GM19372 (cell line): ENCODE measurements around the gene CREBRF.
"Not testable (repeated sequence)": the region's sequence is repeated elsewhere in the genome, so short reads cannot be mapped to it uniquely, and the experiment has no call there.

Source experiments
- ATAC-seq: cut with Tn5 transposase; IDR thresholded peaks from one replicate; pipeline ENCODE4 v1.9.1; 2021; ENCODE audit warnings: mild to moderate bottlenecking, low read depth, moderate library complexity; ENCODE audit not compliant: unreplicated experiment

The CREBRF gene, protein sequence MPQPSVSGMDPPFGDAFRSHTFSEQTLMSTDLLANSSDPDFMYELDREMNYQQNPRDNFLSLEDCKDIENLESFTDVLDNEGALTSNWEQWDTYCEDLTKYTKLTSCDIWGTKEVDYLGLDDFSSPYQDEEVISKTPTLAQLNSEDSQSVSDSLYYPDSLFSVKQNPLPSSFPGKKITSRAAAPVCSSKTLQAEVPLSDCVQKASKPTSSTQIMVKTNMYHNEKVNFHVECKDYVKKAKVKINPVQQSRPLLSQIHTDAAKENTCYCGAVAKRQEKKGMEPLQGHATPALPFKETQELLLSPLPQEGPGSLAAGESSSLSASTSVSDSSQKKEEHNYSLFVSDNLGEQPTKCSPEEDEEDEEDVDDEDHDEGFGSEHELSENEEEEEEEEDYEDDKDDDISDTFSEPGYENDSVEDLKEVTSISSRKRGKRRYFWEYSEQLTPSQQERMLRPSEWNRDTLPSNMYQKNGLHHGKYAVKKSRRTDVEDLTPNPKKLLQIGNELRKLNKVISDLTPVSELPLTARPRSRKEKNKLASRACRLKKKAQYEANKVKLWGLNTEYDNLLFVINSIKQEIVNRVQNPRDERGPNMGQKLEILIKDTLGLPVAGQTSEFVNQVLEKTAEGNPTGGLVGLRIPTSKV

DNA sequence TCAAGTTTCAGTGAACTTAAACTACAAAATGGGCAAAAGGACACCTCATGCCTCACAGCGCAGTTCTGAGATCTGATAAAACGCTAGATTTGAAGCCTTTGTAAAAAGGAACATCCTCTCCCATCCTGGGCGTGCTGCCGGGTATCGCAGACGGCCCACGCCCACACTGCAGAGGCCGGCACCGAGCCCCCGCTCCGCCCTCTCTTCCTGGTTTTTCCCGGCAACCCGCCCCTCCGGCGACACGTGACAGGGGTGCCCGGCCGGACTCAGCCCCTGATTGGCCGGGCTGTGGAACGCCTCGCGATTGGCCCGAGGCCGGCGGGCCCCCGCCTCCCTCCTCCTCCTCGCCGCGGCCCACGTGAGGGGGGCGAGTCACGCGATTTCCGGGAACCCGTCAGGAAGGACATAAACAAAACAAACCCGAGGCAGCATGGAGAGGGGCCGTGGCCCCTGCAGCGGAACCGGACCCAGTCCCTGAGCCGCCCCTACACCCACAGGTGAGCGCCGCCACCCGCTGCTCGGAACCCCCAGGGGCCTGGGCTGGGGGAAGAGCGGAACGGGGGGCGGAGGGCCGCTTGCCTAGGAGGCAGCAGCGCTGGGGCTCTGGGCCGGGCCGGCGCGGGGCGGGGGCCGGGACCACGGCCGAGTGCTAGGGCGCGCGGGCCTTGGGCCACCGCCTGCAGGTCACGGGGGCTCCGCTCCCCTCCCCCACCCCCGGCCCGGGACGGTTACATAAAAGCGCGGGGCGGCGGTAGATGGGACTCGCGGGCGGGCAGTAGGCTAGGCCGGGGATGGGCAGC, at the start of gene CREBRF:
Gene CREBRF, plus strand, starts transcription at position 370 of the 800 bp plus-strand sequence. CDS start 24,424 bp downstream, outside the sequence.
- peak; percentile 68 for ATAC-seq

DNA sequence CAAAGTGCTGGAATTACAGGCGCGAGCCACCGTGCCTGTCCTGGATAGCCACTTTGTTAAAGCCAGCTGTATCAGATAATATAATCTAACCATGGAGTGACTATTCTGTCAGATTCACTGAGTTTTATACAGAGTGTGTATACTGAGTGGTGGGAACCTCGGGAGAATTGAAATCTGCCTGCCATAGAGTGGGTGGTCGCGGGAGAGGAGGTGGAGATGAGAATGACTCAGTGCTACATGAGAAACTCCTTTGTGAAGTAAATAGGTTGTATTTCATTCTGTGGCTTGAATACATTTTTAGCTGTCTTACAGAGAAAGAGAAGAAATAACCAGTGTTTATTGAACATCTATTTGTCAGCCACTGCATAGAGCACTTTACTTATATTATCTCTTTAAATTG, 46.1 kb upstream of the CREBRF start:
- no peak for ATAC-seq

DNA sequence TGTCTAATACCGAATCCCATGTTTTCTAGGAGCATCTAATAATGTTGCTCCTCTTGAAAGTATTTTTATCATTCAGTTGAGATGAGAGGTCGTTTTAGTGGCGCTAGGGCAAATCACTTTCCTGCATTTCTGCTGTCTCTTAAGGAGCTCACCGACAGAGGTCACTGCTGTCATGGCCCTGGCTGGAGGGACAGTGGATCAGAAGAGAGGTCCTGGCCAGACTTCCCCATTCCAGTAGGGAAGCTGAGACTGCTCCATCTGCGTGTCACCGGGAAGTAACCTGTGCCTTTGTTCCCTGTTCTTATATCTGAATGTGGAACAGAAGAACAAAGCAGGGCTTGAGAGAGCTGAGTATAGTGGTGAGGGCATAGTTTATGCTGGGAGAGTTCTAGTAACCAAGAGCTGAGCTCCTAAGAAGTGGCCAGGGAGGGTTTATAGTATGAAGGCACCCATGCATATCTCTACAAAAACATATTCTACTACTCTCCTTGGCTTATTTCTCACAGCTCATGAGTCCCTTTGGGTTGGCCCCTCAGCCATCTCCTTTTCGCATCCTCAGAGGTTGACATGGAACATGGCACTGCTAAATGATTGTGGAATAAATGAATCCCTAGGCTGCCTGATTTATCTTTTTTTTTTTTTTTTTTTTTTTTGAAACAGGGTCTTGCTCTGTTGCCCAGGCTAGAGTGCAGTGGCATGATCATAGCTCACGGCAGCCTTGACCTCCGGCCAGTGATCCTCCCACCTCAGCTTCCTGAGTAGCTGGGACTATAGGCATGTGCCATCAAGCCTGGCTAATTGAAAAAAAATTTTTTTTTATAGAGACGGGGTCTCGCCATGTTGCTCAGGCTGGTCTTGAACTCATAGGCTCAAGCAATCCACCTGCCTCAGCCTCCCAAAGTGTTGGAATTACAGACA, 45.3 kb upstream of the CREBRF start:
- no peak for ATAC-seq

DNA sequence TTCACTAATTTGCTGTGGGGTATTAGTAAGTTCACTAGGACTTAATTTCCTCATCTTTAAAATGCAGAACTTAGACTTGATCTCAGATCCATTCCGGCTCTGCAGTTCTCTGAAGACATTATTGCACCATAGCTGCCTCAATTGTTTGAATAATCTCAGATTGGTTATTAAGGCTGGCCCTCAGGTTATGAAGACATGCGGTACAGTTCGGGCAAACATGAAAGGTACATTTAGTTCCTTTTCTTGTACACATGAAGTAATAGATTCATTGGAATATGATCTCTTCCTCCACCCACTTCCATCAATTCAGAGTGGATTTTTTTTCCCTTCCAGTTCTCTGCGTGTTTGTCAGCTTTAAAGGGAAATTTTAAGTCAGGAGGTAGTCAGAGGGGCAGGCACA, 44.6 kb upstream of the CREBRF start:
- ATAC-seq = no peak

DNA sequence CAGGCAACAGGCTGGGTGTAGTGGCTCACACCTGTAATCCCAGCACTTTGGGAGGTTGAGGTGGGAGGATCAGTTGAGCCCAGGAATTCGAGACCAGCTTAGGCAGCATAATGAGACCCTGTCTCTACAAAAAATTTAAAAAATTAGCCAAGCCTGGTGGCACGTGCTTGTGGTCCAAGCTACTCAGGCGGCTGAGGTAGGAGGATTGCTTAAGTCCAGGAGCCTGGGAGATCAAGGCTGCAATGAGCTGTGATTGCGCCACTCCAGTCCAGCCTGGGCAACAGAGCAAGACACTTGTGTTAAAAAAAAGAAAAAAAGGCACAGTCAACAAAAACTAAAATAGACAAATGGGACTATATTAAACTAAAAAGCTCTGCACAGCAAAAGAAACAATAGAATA, 43.3 kb upstream of the CREBRF start:
- ATAC-seq = no peak

DNA sequence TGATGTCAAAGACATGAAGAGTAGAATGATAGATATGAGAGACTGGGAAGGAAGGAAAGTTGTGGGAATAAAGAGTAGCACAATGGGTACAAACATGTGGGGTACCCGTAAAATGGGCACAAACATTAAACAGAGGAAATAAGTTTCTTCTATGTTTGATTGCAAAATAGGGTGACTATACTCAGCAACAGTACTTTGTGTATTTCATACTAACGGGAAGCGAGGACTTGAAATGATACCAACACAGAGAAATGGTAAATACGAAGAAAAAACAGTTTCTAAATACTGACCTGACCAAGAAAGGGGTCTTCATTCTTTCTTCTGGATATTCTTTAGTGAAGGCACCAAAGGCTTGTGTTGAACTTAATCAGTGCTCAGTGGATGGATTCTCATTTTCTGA, 41.5 kb upstream of the CREBRF start:
- no peak for ATAC-seq

DNA sequence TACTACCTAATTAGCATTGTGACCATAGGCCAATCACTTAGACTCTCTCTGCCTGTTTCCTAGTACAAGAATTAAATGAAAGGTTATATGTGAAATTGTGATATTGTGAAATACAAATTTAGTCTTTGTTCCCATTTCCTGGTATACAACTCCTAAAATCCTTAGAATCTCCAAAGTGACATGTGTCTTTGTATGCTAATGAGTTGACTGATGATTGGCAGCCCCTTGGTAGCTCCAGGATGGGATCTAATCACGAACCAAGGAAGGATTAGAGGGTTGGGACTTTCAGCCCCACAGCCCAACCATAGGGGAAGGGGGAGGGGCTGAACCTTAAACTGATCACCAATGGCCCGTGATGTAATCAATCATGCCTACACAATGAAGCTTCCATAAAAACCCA, 41.0 kb upstream of the CREBRF start:
- no peak for ATAC-seq

DNA sequence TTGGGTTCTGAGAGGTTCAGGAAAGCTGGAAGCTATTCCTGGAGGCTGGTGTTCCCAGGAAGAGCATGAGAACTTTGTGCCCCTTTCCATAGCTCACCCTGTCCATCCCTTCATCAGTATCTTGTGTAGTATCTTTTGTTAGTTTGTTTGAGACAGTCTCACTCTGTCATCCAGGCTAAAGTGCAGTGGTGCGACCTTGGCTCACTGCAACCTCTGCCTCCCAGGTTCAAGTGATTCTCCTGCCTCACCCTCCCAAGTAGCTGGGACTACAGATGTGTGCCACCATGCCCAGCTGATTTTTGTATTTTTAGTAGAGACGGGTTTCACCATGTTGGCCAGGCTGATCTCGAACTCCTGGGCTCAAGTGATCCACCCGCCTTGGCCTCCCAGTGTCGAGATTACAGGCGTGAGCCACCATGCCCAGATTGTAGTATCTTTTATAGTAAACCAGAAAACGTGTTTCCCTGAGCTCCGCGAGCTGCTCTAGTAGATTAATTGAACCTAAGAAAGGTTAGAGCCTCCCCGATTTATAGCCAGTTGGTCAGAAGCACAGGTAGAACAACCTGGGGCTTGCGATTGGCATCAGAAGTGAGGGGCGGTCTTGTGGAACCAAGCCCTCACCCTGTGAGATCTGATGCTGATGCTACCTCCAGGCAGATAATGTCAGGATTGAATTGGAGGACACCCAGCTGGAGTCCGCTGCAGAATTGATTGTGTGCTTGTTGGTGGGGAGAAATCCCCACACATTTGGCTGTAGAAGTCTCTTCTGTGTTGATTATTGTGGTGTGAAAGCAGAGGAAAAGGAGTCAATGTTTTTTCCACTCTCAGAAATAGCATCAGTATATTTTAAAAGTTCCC, 40.3 kb upstream of the CREBRF start:
- no peak for ATAC-seq

DNA sequence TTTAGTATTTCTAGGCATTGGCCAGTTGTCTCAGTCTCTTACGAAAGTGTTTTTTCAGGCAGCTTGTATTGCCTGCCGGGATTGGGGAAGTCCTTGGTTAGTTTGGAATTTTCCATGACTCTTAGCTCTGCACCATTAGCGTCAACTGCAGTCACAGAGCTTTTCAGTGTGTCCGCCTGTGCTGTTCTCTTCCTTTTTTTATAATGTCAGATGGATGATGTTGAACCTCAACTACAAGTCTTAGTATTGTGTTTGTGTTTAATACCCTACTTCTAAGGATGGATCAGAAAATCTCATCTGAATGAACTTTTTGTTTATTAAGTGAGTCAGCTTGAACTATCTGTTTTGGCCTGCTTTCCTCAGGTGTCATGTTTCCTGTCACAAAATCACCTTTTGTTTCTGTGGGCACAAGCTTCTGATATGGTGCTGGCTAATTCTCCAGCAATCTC, 39.5 kb upstream of the CREBRF start:
- no peak for ATAC-seq

DNA sequence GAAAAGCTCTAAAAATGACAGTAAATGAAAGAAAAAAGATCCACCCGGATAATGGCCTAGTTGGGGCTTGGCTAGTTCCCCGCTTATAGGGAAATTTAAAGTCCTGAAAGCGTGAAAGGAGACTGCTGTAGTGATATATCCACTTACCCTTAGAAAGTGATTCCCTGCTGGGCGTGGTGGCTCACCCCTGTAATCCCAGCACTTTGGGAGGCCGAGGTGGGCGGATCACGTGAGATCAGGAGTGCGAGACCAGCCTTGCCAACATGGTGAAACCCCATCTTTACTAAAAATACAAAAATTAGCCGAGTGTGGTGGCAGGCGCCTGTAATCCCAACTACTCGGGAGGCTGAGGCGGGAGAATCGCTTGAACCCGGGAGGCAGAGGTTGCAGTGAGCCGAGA, 39.1 kb upstream of the CREBRF start:
- ATAC-seq = not testable (repeated sequence)

DNA sequence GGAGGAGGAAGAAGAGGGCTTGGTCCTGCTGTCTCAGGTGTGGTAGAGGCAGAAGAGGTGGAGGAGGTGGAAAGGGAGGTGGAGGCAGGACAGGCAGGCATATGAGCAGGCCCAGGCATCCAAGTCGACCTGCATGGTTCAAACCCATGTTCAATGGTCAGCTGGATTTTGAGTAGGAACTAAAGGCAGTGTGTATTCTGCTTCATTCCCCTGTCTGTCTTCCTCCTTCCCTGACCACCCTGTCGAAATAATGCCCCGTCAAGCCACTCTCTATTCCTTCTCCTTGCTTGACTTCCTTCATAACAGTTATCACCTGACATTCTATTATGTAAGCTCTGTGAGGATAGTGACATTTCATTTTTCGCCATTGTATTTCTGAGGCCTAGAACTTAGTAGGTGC, 37.8 kb upstream of the CREBRF start:
- ATAC-seq = no peak

DNA sequence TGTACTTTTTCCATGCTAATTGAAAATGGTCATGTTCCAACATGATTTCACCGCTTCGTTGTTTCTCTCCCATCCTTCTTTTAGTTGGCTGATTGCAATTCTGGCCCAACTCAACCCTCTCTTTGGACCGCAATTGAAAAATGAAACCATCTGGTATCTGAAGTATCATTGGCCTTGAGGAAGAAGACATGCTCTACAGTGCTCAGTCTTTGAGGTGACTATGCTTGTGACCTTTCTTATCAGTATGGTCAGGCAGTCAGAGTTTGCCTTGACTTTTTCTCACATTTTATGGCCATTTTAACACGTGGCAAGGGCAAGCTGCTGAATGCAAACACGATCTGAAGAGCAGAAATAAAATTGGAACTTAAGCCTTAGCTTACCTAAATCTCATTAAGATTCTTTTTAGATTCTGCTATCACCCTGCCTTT, 36.0 kb upstream of the CREBRF start:
- ATAC-seq = no peak

DNA sequence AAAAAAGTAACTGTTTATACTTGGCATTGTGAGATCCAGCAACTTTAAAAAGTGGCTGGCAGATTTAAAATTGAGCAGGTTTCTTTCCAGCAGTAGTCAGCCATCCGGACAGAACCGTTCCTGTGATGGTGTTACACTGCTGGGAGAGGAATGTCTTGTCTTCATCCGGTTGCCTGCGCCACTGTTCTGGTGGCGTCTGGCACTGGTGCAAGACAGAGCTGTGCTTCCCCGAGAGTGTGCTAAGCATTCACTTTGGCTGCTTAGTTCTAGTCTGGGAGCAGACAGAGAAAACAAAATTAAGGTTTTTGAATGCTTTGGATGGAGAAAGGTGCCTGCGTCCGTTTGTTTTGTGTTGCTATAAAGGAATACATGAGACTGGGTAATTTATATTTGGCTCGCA, 35.5 kb upstream of the CREBRF start:
- ATAC-seq = no peak

DNA sequence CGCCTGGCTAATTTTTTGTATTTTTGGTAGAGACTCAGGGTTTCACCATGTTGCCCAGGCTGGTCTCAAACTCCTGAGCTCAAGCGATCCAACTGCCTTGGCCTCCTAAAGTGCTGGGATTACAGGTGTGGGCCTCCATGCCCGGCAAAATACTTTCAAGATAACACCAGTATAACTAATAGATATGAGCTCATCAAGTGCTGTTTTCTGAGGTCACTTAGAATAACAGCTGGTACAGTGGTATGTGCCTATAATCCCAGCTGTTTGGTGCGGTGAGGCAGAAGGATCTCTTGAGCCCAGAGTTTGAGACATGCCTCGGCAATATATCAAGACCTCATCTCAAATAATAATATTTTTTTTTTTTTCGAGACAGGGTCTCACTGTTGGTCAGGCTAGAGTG, 30.5 kb upstream of the CREBRF start:
- ATAC-seq = no peak

DNA sequence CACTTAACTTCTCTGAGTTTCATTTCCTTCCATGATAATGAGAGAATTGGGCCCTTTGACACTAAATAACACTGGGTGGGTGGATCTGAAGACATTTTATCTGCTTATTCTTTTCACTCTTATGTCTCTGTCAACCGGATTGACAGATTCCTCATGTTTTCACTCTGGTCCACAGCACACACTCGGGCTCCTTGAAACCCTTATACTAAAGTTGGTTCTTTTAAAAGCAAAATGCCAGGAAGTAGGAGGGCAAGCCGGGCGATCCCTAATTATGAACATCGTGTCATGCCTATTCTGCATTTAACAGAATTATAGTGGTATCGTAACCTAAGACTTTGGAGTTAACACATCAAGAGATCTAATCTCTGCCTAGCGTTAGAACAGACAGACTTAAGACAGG, 28.2 kb upstream of the CREBRF start:
- ATAC-seq = no peak

DNA sequence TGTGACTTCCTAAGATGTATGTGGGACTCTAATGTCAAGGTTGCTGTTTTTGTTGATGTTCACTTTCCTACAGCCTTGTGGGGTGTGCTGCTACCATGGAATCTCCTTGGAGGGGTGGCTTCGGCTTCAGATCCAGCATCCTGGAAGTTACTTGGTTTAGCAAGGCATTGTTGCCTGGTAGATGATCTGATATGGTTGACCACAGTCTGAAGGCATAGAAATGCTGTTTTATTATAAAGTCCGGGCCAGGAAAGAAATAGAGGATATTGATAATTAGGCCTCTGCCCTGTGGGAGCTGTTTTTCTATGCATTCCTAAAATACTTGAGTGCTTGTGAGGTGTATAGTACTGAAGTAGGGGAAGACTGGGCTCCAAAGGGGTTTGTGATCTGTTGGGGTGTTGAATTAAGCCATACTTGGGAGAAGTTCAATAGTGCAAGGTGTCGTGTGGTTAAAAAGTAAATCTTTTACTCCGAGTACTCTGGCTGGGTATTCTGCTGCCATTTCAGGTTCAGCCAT, 27.3 kb upstream of the CREBRF start:
- ATAC-seq = no peak

DNA sequence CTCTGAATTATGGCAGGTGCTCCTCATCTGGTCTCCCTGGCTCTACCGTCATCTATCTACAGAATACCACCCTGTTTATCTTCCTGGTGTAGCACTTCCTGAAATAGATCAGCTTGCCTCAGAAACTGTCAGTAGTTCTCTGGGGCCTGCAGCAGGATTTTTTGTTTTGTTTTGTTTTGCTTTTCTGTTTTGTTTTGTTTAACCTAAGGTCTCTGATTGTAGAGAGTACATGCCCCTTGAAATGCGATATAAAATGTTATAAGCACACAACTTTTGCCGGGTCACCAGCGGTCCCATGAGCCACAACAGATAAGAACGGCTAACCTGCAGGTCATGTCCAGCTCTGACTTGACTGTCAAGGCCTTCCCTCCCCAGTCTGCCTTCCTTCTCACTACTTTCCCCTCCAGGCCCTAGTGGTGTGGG, 26.6 kb upstream of the CREBRF start:
- ATAC-seq = no peak

DNA sequence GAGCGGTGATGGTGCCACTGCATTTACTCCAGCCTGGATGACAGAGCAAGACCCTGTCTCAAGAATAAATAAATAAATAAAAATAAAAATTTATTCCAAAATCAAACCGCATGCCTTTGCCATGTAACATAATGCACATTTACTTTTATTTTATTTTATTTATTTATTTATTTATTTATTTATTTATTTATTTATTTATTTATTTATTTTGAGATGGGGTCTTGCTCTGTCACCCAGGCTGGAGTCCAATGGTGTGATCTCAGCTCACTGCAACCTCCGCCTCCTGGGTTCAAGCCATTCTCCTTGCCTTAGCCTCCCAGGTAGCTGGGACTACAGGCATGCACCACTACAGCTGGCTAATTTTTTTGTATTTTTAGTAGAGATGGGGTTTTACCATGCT, 24.1 kb upstream of the CREBRF start:
- ATAC-seq = not testable (repeated sequence)

DNA sequence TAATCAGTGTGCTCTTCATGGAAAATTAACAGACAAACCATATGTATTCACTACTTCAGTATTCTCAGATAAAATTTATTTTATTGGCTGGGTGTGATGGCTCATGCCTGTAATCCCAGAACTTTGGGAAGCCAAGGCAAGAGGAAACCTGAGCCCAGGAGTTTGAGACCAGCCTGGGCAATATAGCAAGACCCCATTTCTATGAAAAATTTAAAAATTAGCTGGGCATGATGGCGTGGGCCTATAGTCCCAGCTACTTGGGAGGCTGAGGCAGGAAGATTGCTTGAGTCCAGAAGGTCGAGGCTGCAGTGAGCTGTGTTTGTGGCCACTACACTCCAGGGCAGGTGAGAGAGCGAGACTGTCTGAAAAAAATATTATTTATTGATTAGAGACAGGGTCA, 23.4 kb upstream of the CREBRF start:
- ATAC-seq = no peak
